GM12878 (cell line): ENCODE measurements around the gene CHRDL1. TPM values are rescaled to one million over a fixed set of nuclear protein-coding genes. Genes with fewer than 3 reads are reported as not detected.

ENCODE experiments used
- ATAC-seq: fragments of 200-7000 bp; cut with Tn5 transposase; 3 replicates; pipeline ENCODE4 v1.9.1; 2020; ENCODE audit warnings: mild to moderate bottlenecking, moderate library complexity
- BruUV-seq: library from RNA; stranded (reverse); fragments of 400-500 nt; replicated peaks from 2 replicates; lab custom pipeline; 2021; lab: Mats Ljungman, UMichigan
- CTCF ChIA-PET: fragments of 300-600 bp; sonication (Branson Sonifier 250); formaldehyde crosslinking; extraction: SDS; loops from one replicate; lab custom pipeline; 2021; ENCODE audit warnings: inconsistent platforms; lab: Yijun Ruan, JAX
- POLR2A ChIA-PET: fragments of 350-600 bp; formaldehyde crosslinking; extraction: SDS; loops from one replicate; lab custom pipeline; 2021; ENCODE audit warnings: inconsistent platforms; lab: Charles Lee
- RAD21 ChIA-PET: fragments of 300-600 bp; sonication (Branson Sonifier 250); formaldehyde crosslinking; loops from one replicate; lab custom pipeline; 2023; ENCODE audit warnings: antibody characterized with exemption; ENCODE audit not compliant: unreplicated experiment; lab: Charles Lee
- SMC1A ChIA-PET: fragments of 300-600 bp; sonication (Branson Sonifier 250); formaldehyde crosslinking; loops from one replicate; lab custom pipeline; 2023; ENCODE audit not compliant: unreplicated experiment, uncharacterized antibody; lab: Charles Lee
- DNase-seq: peaks from one replicate; pipeline ENCODE4 v3.0.0-alpha.2; 2011; ENCODE audit warnings: low read depth, low spot score
- FAIRE-seq: peaks from 3 replicates; lab custom pipeline; 2011; peaks lifted over from hg19 to GRCh38; lab: Jason Lieb, UNC
- H2AFZ ChIP-seq: 2 replicates; pipeline ENCODE4 v1.6.0; 2011; ENCODE audit warnings: low read depth, low read length, control low read depth; ENCODE audit not compliant: control insufficient read depth
- H3K27ac ChIP-seq: 2 replicates; pipeline ENCODE4 v1.5.1; 2011; ENCODE audit warnings: control low read depth; ENCODE audit not compliant: control insufficient read depth, insufficient read depth
- H3K27me3 ChIP-seq, 2 experiments: replicated peaks in 1 of 2; 2 replicates each; pipeline versions ENCODE4 v1.6.0 to v1.6.1; 2011; ENCODE audit warnings: low read length in 1 of 2; ENCODE audit not compliant: control insufficient read depth in 2 of 2, insufficient read depth in 2 of 2
- H3K36me3 ChIP-seq, 2 experiments: 2 replicates each; pipeline ENCODE4 v1.5.1; 2011; ENCODE audit warnings: low read length in 1 of 2; ENCODE audit not compliant: control insufficient read depth in 2 of 2, insufficient read depth in 2 of 2
- H3K4me1 ChIP-seq: 2 replicates; pipeline ENCODE4 v1.6.1; 2011; ENCODE audit warnings: mild to moderate bottlenecking, low read length, moderate library complexity, mixed read lengths; ENCODE audit not compliant: control insufficient read depth, insufficient read depth
- H3K4me2 ChIP-seq: 2 replicates; pipeline ENCODE4 v1.6.0; 2011; ENCODE audit warnings: control low read depth; ENCODE audit not compliant: control insufficient read depth, insufficient read depth
- H3K4me3 ChIP-seq: fragments of 200-600 bp; sonication (generic); 2 replicates; pipeline ENCODE4 v1.5.1; 2016
- H3K79me2 ChIP-seq: 2 replicates; pipeline ENCODE4 v1.6.0; 2011; ENCODE audit warnings: low read length; ENCODE audit not compliant: control insufficient read depth, insufficient read depth
- H3K9ac ChIP-seq: 2 replicates; pipeline ENCODE4 v1.8.0; 2011; ENCODE audit warnings: low read length, control low read depth, mixed read lengths; ENCODE audit not compliant: control insufficient read depth, insufficient read depth
- H3K9me3 ChIP-seq: replicated peaks from 3 replicates; pipeline ENCODE4 v1.5.1; 2011; ENCODE audit warnings: mild to moderate bottlenecking, low read length; ENCODE audit not compliant: control insufficient read depth, insufficient read depth
- H4K20me1 ChIP-seq: 2 replicates; pipeline ENCODE4 v1.6.0; 2011; ENCODE audit not compliant: control insufficient read depth, insufficient read depth
- ATF2 ChIP-seq: IDR thresholded peaks from 2 replicates; pipeline ENCODE4 v1.6.1; 2012; ENCODE audit warnings: low read length, inconsistent platforms
- CBFB ChIP-seq: IDR thresholded peaks from 2 replicates; pipeline ENCODE4 v1.6.1; 2016; ENCODE audit warnings: antibody characterized with exemption, low read depth
- CHD2 ChIP-seq: IDR thresholded peaks from 2 replicates; pipeline ENCODE4 v1.6.1; 2011; ENCODE audit warnings: low read depth, low read length, improper control_type of control experiment, borderline replicate concordance
- CHD4 ChIP-seq: fragments of 200-600 bp; sonication (generic); IDR thresholded peaks from 2 replicates; pipeline ENCODE4 v1.6.1; 2016; ENCODE audit warnings: mild to moderate bottlenecking
- HSF1 ChIP-seq: fragments of 150-350 bp; IDR thresholded peaks from 2 replicates; pipeline ENCODE4 v1.6.1; 2014; ENCODE audit warnings: mild to moderate bottlenecking, low read depth, low read length
- IKZF1 ChIP-seq: fragments of 450-650 bp; conservative IDR thresholded peaks from 2 replicates; pipeline ENCODE4 v1.6.1; 2017; ENCODE audit warnings: antibody characterized with exemption, mild to moderate bottlenecking
- JUND ChIP-seq: IDR thresholded peaks from 2 replicates; pipeline ENCODE4 v1.6.1; 2012; ENCODE audit warnings: low read depth, mild to moderate bottlenecking, low read length, improper control_type of control experiment, moderate library complexity
- SKIL ChIP-seq: fragments of 450-650 bp; IDR thresholded peaks from 2 replicates; pipeline ENCODE4 v1.6.1; 2017; ENCODE audit warnings: mild to moderate bottlenecking, low read depth, inconsistent platforms; ENCODE audit not compliant: poor library complexity, severe bottlenecking
- USF1 ChIP-seq: IDR thresholded peaks from 2 replicates; pipeline ENCODE4 v1.6.1; 2011; ENCODE audit warnings: borderline replicate concordance, low read depth, mild to moderate bottlenecking, moderate library complexity, mixed read lengths, low read length; ENCODE audit not compliant: insufficient read depth; ENCODE audit errors: extremely low read length
- YY1 ChIP-seq: IDR thresholded peaks from 2 replicates; pipeline ENCODE4 v1.6.1; 2011; ENCODE audit warnings: low read depth, mild to moderate bottlenecking, low read length
- WGBS: methylation state at CpG from one replicate; pipeline ENCODE4 v1.1.6; 2016; ENCODE audit warnings: low lambda C conversion rate; ENCODE audit not compliant: insufficient replicate concordance, insufficient coverage; ENCODE audit errors: missing lambda C conversion rate; 5-methylcytosine and 5-hydroxymethylcytosine counted together
- in situ Hi-C: fragments of 300-500 bp; cut with MboI; formaldehyde crosslinking; loops from 9 replicates; pipeline ENCODE4 v1.14.3; 2018; ENCODE audit warnings: mixed read lengths
- intact Hi-C: fragments of 100-400 bp; cut with micrococcal nuclease; formaldehyde crosslinking; loops from one replicate; pipeline ENCODE4 v1.14.2; 2022; ENCODE audit not compliant: unreplicated experiment
- polyA plus RNA-seq, 11 experiments: library from polyadenylated mRNA; depleted of rRNA in 4 of 11; unstranded in 6 of 11; stranded (reverse) in 5 of 11; fragments of >200 nt; fragmentation: Nextera tagmentation in 4 of 11; fragmentation: Illumina TruSeq in 1 of 11; extraction: Ambion mirVana in 4 of 11; extraction: Trizol in 1 of 11; gene quantifications; 1 replicate in 1 of 11; 2 replicates in 10 of 11; pipeline versions ENCODE4 v1.2.1 to v1.2.3, GENCODE V29; 2011 to 2016; ENCODE audit warnings: inconsistent platforms in 2 of 11, missing spikeins in 2 of 11, low read depth in 1 of 11
- total RNA-seq, 4 experiments: library from RNA; depleted of rRNA in 3 of 4; stranded (reverse); fragments of >200 nt in 3 of 4; fragmentation: Illumina TruSeq in 1 of 4; extraction: Trizol in 1 of 4; gene quantifications; 2 replicates each; pipeline versions ENCODE4 v1.2.1 to v1.2.3, GENCODE V29; 2013 to 2021

CHRDL1 gene
- total and polyA plus RNA-seq, 10 of the 15 experiments (the other 5 are each of a cell fraction or from before 2014, with no cell fraction given) = 0.05 to 0.47 (median 0.25) TPM

- H3K27ac ChIP-seq = no peak overlapping the region
- H3K4me3 ChIP-seq = no peak overlapping the region
- ChIA-PET CTCF (no interaction called here), RAD21 (no interaction called here), SMC1A (interaction anchor here (1.9 kb wide), 1 partner anchor 10 kb away, joined by 7 read pairs; no protein-coding TSS in a partner anchor)
- no peak overlapping the region for H2AFZ ChIP-seq
- no peaks in the 10 kb centered on the region for H3K79me2 ChIP-seq
- H3K4me1 ChIP-seq = no peaks in the 10 kb centered on the region
- DNase-seq = no peak
- TF ChIP-seq ATF2 = no peak
- TF ChIP-seq USF1 = no peak
- TF ChIP-seq JUND = no peak
- no peak for TF ChIP-seq CBFB
- no peak for TF ChIP-seq SKIL
- no peak for TF ChIP-seq HSF1
- no peak for TF ChIP-seq YY1
- no peak for TF ChIP-seq CHD4
- TF ChIP-seq CHD2 = no peak
- TF ChIP-seq IKZF1 = no peak
- TF ChIP-seq, all 136 proteins: peak for 0
- Histone ChIP-seq H4K20me1 (no peaks in the 10 kb centered on the region), H3K4me2 (no peak overlapping the region), H3K36me3 (no peaks in the 10 kb centered on the region), H3K9me3 (no peaks in the 10 kb centered on the region), H3K9ac (no peak overlapping the region), H3K27me3 (no peaks in the 10 kb centered on the region)
- no peak for FAIRE-seq
- in situ Hi-C loops = loop anchor here (25.0 kb wide), 1 partner anchor 529 kb away; no protein-coding TSS in a partner anchor
- intact Hi-C loops = no loop called here
- no TSS peak for BruUV-seq
- WGBS = 0% methylated on average over 1 of the region's 1 CpG
- no peak for ATAC-seq
- POLR2A ChIA-PET = no interaction called here
Measured at GRCh38 chrX:110691446-110691845, 104.2 kb downstream of the CHRDL1 start.
